T1000 (cell line): ENCODE data around the gene KLHL26.

Source experiments
- DNase-seq: peaks from one replicate; lab custom pipeline; 2025; ENCODE audit warnings: mixed read lengths; lab: John Stamatoyannopoulos, UW

KLHL26 gene

DNA sequence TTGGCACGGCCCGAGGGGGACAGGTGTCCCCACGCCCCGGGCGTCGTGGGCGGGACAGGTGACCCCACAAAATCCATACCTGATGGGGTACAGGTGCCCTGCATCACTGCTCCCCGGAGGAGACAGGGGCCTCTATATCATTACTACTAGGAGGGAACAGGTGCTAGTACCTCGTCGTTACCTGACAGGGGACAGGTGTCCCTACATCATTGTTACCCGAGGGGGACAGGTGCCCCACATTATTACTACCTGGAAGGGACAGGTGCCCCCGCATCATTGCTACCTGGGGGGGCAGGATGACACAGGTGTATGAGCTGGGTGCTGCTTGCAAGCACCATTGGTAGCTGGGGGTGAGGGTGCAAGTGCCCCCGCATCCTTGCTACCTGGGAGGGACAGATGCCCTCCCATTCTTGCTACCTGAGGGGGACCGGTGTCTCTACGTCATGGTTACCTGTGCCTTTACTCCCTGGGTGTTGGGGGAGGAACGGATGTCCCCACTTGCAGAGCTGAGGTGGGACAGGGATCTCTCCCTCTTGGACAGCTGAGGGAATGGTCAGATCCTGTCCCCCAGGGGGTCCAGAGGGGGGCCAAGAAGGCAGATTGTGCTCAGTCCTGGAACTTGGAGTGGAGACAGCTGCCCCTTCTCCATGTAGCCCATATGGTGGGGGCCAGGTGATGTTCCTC is 47.3 kb downstream of the KLHL26 start:
- no peak for DNase-seq

GRCh38 chr19:18684642-18684993 is 47.8 kb downstream of the KLHL26 start:
- no peak for DNase-seq

GRCh38 chr19:18685597-18686190 is 48.9 kb downstream of the KLHL26 start:
- DNase-seq: no peak

DNA sequence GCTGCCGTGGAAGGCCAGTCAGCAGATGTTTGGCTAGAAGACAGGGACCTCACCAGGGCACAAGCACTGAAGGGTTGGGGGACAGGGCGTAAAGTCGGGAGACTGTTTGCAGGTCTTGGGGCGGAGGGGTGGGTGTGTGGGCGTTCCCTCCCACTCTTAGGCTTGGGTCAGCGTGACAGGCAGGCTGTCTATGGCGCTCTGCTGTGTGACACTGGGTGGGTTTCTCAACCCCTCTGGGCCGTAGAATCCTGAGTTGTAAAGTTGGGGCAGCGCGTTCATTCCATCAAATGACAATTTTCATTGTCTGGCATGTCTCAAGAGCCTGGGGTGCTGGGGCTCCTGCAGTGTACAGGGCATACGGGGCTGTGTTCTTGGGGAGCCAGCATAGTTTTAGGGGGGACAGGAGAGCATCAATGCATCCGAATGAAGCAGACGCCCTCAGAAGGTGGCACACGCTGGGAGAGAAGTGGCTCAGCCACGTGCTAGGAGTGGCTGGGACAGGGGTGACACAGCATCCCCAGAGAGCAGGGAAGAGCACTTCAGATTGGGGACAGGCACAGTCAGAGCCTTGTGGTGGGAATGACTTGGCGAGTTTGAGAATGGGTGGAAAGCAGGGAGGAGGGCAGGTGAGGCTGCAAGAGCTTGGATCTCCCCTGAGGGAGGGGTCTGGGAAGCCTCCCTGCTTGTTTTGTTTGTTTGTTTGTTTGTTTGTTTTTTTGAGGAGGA is 51.1 kb downstream of the KLHL26 start:
- no peak for DNase-seq

DNA sequence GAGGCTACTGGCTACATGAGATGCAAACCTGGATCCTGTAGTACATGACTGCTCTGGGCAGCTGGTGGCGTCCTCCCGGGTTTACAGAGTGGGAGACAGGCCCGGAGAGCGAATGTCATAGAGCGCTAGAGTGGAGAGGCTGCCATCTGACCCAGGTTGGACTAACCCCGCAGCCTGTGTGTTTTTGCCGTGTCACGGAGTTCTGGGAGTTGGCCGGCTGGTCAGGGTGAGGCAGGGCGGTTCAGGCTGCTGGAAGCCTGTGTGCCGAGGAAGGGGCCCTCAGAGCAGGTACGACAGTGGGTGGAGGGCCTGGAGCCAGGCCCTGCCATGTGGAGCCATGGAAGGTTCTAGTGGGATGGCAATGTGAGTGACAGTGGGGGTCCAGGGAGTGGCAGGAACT is 59.2 kb downstream of the KLHL26 start:
- no peak for DNase-seq

GRCh38 chr19:18697680-18698079 is 60.9 kb downstream of the KLHL26 start:
- no peak for DNase-seq

GRCh38 chr19:18698321-18699167 is 61.7 kb downstream of the KLHL26 start:
- DNase-seq: no peak

DNA sequence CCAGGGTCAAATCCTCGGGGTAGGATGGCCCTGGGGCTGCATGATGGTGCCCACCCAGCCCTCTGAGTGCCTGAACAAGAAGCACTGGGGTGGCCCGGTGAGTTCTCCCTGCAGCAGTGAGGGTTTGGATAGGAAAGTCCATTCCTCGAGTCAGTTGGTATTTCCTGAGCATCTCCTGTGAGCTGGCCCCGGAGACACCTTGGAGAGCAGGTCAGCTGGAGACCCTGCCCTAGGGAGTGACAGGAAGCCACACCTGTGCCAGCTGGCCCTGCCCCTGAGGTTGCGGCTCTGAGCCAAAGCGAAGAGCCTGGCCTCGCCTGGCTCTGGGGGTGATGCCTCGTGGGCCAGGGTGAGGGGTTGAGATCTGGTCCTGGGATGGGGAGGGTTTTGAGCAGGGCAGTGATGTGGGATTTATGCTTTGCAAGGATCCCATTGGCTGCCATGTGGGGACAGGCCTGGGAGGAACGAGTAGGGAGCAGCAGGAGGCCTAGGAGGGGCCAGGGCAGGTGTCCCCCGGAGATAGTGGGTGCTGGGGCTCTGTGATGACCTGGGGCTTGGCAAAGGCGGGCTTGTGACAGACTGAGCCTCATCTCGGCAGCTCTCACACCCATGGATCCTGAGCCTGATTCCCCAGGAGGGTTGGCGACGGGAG is 62.7 kb downstream of the KLHL26 start:
- no peak for DNase-seq

GRCh38 chr19:18700501-18701249 is 63.8 kb downstream of the KLHL26 start:
- DNase-seq: no peak

DNA sequence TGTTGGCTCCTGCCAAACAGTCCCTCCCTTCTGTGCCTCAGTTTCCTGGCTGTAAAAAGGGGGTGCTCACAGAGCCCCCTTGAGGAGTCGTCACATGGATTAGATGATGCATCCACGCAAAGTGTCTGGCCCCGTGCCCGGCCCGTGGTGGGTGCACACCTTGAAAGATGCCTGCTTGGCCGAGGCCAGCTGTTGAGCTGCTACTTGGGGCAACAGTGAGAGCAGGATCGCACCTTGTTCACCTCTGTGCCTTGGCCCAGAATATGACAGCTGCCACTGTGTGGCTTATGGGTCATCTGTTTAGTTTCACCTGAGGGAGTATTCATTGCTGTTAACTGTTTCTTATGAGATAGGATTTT is 64.4 kb downstream of the KLHL26 start:
- DNase-seq: no peak

GRCh38 chr19:18704054-18704453 is 67.2 kb downstream of the KLHL26 start:
- no peak for DNase-seq

DNA sequence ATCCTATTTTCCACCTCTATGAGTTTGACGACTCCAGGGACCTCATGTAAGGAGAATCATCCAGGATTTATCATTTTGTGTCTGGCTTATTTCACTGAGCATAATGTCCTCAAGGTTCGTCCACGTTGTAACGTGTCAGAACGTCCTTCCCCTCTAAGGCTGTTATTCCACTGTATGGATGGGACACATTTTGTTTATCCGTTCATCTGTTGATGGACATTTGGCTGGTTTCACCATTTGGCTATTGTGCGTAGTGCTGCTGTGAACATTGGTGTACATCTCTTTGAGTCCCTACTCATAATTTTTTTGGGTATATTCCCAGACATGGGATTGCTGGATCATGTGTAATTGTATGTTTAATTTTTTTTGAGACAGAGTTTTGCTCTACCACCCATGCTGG is 68.1 kb downstream of the KLHL26 start:
- DNase-seq: no peak

- DNase-seq: no peak
Observed at GRCh38 chr19:18708452-18709231, 71.8 kb downstream of the KLHL26 start.

GRCh38 chr19:18709546-18709945 is 72.7 kb downstream of the KLHL26 start:
- no peak for DNase-seq

DNA sequence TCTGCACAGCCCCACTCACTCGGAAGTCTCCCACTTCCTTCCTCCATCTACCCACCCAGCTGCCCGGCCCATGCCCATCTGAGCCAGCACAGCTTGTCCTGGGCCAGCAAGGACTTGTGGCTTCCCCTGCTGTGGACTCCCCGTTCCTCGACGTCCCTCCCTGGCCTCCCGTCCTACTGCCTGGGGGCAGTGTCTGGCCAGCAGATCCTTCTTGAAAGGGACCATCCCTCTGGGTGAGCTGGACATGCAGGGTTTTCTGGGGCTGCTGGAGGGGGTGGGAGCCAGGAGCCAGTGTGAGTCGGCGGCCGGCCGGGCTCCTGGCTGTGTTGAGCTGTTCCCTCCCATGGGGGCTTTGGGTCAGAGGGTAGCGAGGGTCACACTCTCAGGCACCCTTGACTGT is 73.4 kb downstream of the KLHL26 start:
- no peak for DNase-seq

- DNase-seq: no peak
Observed at GRCh38 chr19:18710996-18711751, 74.3 kb downstream of the KLHL26 start.

DNA sequence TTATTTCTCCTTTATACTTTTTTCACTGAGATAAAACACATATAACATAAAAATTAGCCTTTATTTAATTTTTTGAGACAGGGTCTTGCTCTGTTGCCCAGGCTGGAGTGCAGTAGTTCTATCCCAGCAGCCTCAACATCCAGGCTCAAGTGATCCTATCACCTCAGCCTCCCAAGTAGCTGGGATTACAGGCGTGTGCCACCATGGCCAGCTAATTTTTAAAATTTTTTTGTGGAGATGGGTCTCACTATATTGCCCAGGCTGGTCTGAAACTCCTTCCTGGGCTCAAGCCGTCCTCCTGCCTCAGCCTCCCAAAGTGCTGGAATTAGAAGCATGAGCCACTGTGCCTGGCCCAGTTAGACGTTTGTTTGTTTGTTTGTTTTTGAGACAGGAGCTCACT is 75.1 kb downstream of the KLHL26 start:
- DNase-seq: no peak

- no peak for DNase-seq
Observed at GRCh38 chr19:18712981-18713380, 76.2 kb downstream of the KLHL26 start.

- DNase-seq: no peak
Observed at GRCh38 chr19:18713550-18714117, 76.8 kb downstream of the KLHL26 start.
